Rectal smooth muscle tissue (tissue), 1 donor: ENCODE measurements around the gene NINL.
"Not testable (repeated sequence)": the region's sequence is repeated elsewhere in the genome, so short reads cannot be mapped to it uniquely, and the experiment has no call there.

Source experiments
- H3K27ac ChIP-seq: one replicate; pipeline ENCODE4 v1.7.0; 2013; ENCODE audit warnings: low read depth, low read length, inconsistent platforms
- H3K27me3 ChIP-seq: one replicate; pipeline ENCODE4 v1.7.0; 2013; ENCODE audit warnings: low read length; ENCODE audit not compliant: control insufficient read depth, insufficient read depth
- H3K36me3 ChIP-seq: one replicate; pipeline ENCODE4 v1.7.0; 2013; ENCODE audit warnings: low read length; ENCODE audit not compliant: control insufficient read depth, insufficient read depth
- H3K4me1 ChIP-seq: one replicate; pipeline ENCODE4 v1.7.0; 2013; ENCODE audit warnings: low read length; ENCODE audit not compliant: control insufficient read depth, insufficient read depth
- H3K4me3 ChIP-seq: one replicate; pipeline ENCODE4 v1.7.0; 2013; ENCODE audit warnings: low read length
- H3K9ac ChIP-seq: one replicate; pipeline ENCODE4 v1.7.0; 2013; ENCODE audit warnings: low read length

The NINL gene

GRCh38 chr20:25583607-25584006, 1.7 kb downstream of the NINL start:
- H3K4me1 ChIP-seq, H3K36me3 ChIP-seq, H3K27me3 ChIP-seq, H3K4me3 ChIP-seq, H3K27ac ChIP-seq, H3K9ac ChIP-seq: not testable (repeated sequence)

- Histone ChIP-seq H3K9ac (no peak overlapping the region), H3K4me1 (no peaks in the 10 kb centered on the region), H3K36me3 (no peaks in the 10 kb centered on the region), H3K27me3 (no peaks in the 10 kb centered on the region), H3K4me3 (no peak overlapping the region), H3K27ac (no peak overlapping the region)
These were observed 4.6 kb downstream of the NINL start for GRCh38 chr20:25580711-25581110.

- Histone ChIP-seq H3K4me1 (no peaks in the 10 kb centered on the region), H3K27ac (no peak overlapping the region), H3K4me3 (no peak overlapping the region), H3K36me3 (no peaks in the 10 kb centered on the region), H3K9ac (no peak overlapping the region), H3K27me3 (no peaks in the 10 kb centered on the region)
These were observed 6.1 kb downstream of the NINL start for GRCh38 chr20:25579081-25579770.

- Histone ChIP-seq H3K36me3 (no peaks in the 10 kb centered on the region), H3K4me1 (no peaks in the 10 kb centered on the region), H3K4me3 (no peak overlapping the region), H3K27me3 (no peaks in the 10 kb centered on the region), H3K27ac (no peak overlapping the region), H3K9ac (no peak overlapping the region)
These were observed 8.4 kb downstream of the NINL start for GRCh38 chr20:25576783-25577530.

- H3K4me3 ChIP-seq: no peak overlapping the region
- no peak overlapping the region for H3K9ac ChIP-seq
- no peaks in the 10 kb centered on the region for H3K27me3 ChIP-seq
- H3K27ac ChIP-seq: no peak overlapping the region
- H3K36me3 ChIP-seq: no peaks in the 10 kb centered on the region
- no peaks in the 10 kb centered on the region for H3K4me1 ChIP-seq
These were observed 10.9 kb downstream of the NINL start for GRCh38 chr20:25574411-25574810.

GRCh38 chr20:25573288-25574251, 11.8 kb downstream of the NINL start:
- Histone ChIP-seq H3K4me3 (no peak overlapping the region), H3K9ac (no peak overlapping the region), H3K27me3 (no peaks in the 10 kb centered on the region), H3K36me3 (no peaks in the 10 kb centered on the region), H3K27ac (no peak overlapping the region), H3K4me1 (no peaks in the 10 kb centered on the region)

- H3K27ac ChIP-seq: no peak overlapping the region
- H3K4me1 ChIP-seq: no peaks in the 10 kb centered on the region
- no peaks in the 10 kb centered on the region for H3K27me3 ChIP-seq
- no peak overlapping the region for H3K4me3 ChIP-seq
- H3K9ac ChIP-seq: no peak overlapping the region
- no peaks in the 10 kb centered on the region for H3K36me3 ChIP-seq
These were observed 13.5 kb downstream of the NINL start for GRCh38 chr20:25571817-25572216.

- Histone ChIP-seq H3K9ac (no peak overlapping the region), H3K27ac (no peak overlapping the region)
These were observed 14.1 kb downstream of the NINL start for GRCh38 chr20:25571240-25571639.

GRCh38 chr20:25570148-25570530, 15.2 kb downstream of the NINL start:
- Histone ChIP-seq H3K9ac (no peak overlapping the region), H3K27me3 (no peaks in the 10 kb centered on the region), H3K4me1 (no peaks in the 10 kb centered on the region), H3K36me3 (no peaks in the 10 kb centered on the region), H3K4me3 (no peak overlapping the region), H3K27ac (no peak overlapping the region)

More at GRCh38 chr20:25571240-25571639, 14.1 kb downstream of the NINL start:
- Histone ChIP-seq H3K27me3 (no peaks in the 10 kb centered on the region), H3K36me3 (no peaks in the 10 kb centered on the region), H3K4me3 (no peak overlapping the region), H3K4me1 (no peaks in the 10 kb centered on the region)

- H3K4me3 ChIP-seq: no peak overlapping the region
- no peaks in the 10 kb centered on the region for H3K4me1 ChIP-seq
- H3K9ac ChIP-seq: no peak overlapping the region
- H3K27me3 ChIP-seq: no peaks in the 10 kb centered on the region
- H3K27ac ChIP-seq: no peak overlapping the region
- no peaks in the 10 kb centered on the region for H3K36me3 ChIP-seq
These were observed 18.0 kb downstream of the NINL start for GRCh38 chr20:25567286-25567685.

GRCh38 chr20:25566821-25567220, 18.5 kb downstream of the NINL start:
- Histone ChIP-seq H3K9ac (no peak overlapping the region), H3K27me3 (no peaks in the 10 kb centered on the region), H3K4me3 (no peak overlapping the region), H3K4me1 (no peaks in the 10 kb centered on the region), H3K36me3 (no peaks in the 10 kb centered on the region), H3K27ac (no peak overlapping the region)

- H3K9ac ChIP-seq: no peak overlapping the region
- H3K36me3 ChIP-seq: no peaks in the 10 kb centered on the region
- no peaks in the 10 kb centered on the region for H3K4me1 ChIP-seq
- H3K27me3 ChIP-seq: no peaks in the 10 kb centered on the region
- no peak overlapping the region for H3K27ac ChIP-seq
- no peak overlapping the region for H3K4me3 ChIP-seq
These were observed 19.7 kb downstream of the NINL start for GRCh38 chr20:25565578-25566157.
